Measurements from ENCODE around the gene METRN. TPM values are rescaled to one million over a fixed set of nuclear protein-coding genes. Genes with fewer than 3 reads are reported as not detected.

The METRN gene
- total and polyA plus RNA-seq, 4 experiments from 2014 or later, result 6.9 to 18.8 (median 8.0) TPM

- Mint-ChIP-seq H3K27me3 (no peaks in the 10 kb centered on the region), H3K4me3 (no peak overlapping the region), H3K4me1 (peaks cover 3 to 24% (median 7%) of the 10 kb centered on the region in 4 donors), H3K27ac (peak overlapping the region in 1 of 7 donors; percentile 17), H3K36me3 (no peaks in the 10 kb centered on the region), H3K9me3 (peaks cover 0 to 2% (median 0%) of the 10 kb centered on the region in 8 donors)
- Histone ChIP-seq H3K4me3 (ENCODE audit: low read length in 2 of 2) (no peak overlapping the region), H3K36me3 (ENCODE audit: insufficient read depth, low read length) (no peaks in the 10 kb centered on the region), H3K27me3 (ENCODE audit: insufficient read depth, low read length) (no peaks in the 10 kb centered on the region), H3K27ac (ENCODE audit: low read depth, low read length) (no peak overlapping the region), H3K9me3 (ENCODE audit: control insufficient read depth in 1 of 2, low read length in 2 of 2) (no peaks in the 10 kb centered on the region), H3K4me1 (ENCODE audit: insufficient read depth, low read length) (peaks cover 34% of the 10 kb centered on the region)
- intact Hi-C loops (cut with micrococcal nuclease), result no loop called here
- ChIA-PET CTCF (ENCODE audit: partially characterized antibody) (interaction anchor here (1.0 to 4.3 kb wide), 3 partner anchors 8 to 60 kb away, joined by 3 to 14 read pairs (median 4); no protein-coding TSS in a partner anchor), POLR2A (ENCODE audit: partially characterized antibody) (interaction anchor here (0.7 to 12.9 kb wide), 6 partner anchors 10 to 139 kb away, joined by 3 to 166 read pairs (median 9); partner anchors contain the start of genes CHTF18, METRN, RHBDL1 and RPUSD1)
- DNase-seq, result no peak
Measured at GRCh38 chr16:724188-725040, 9.5 kb downstream of the METRN start.

GRCh38 chr16:725041-725376, 10.1 kb downstream of the METRN start:
- H3K4me1 ChIP-seq (ENCODE audit: insufficient read depth, low read length), result peaks cover 28% of the 10 kb centered on the region
- peaks cover 3 to 18% (median 5%) of the 10 kb centered on the region in 4 donors for H3K4me1 Mint-ChIP-seq

GRCh38 chr16:725463-726187, 10.7 kb downstream of the METRN start:
- H3K9me3 ChIP-seq (ENCODE audit: control insufficient read depth in 1 of 2, low read length in 2 of 2), result no peaks in the 10 kb centered on the region
- POLR2A ChIA-PET (ENCODE audit: partially characterized antibody), result interaction anchor here (1.1 to 12.9 kb wide), 8 partner anchors 11 to 63 kb away, joined by 3 to 166 read pairs (median 6); partner anchors contain the start of genes CHTF18, CIAO3, METRN and RHBDL1
- Mint-ChIP-seq H3K27me3 (no peaks in the 10 kb centered on the region), H3K4me1 (peaks cover 0 to 12% (median under 1%) of the 10 kb centered on the region in 4 donors), H3K4me3 (peak overlapping the region in 3 of 8 donors; percentile 4 to 20 (median 19)), H3K9me3 (peaks cover 0 to 2% (median 0%) of the 10 kb centered on the region in 8 donors), H3K36me3 (no peaks in the 10 kb centered on the region), H3K27ac (peak overlapping the region in 2 of 7 donors; percentile 42 to 72)
- CTCF ChIA-PET (ENCODE audit: partially characterized antibody), result interaction anchor here (0.9 to 1.0 kb wide), 3 partner anchors 12 to 30 kb away, joined by 3 read pairs; no protein-coding TSS in a partner anchor
- no peaks in the 10 kb centered on the region for H3K36me3 ChIP-seq (ENCODE audit: insufficient read depth, low read length)
- no peak overlapping the region for H3K27ac ChIP-seq (ENCODE audit: low read depth, low read length)
- intact Hi-C loops (cut with micrococcal nuclease), result loop anchor here (2.0 kb wide), 1 partner anchor 15 kb away; the partner anchor contains the start of gene CIAO3
- no peak overlapping the region for H3K4me3 ChIP-seq (ENCODE audit: low read length in 2 of 2)
- H3K27me3 ChIP-seq (ENCODE audit: insufficient read depth, low read length), result no peaks in the 10 kb centered on the region
- H3K4me1 ChIP-seq (ENCODE audit: insufficient read depth, low read length), result peaks cover 22% of the 10 kb centered on the region
- no peak for DNase-seq

More at GRCh38 chr16:725041-725376, 10.1 kb downstream of the METRN start:
- Histone ChIP-seq H3K36me3 (ENCODE audit: insufficient read depth, low read length) (no peaks in the 10 kb centered on the region), H3K9me3 (ENCODE audit: control insufficient read depth in 1 of 2, low read length in 2 of 2) (no peaks in the 10 kb centered on the region), H3K27me3 (ENCODE audit: insufficient read depth, low read length) (no peaks in the 10 kb centered on the region), H3K27ac (ENCODE audit: low read depth, low read length) (no peak overlapping the region), H3K4me3 (ENCODE audit: low read length in 2 of 2) (no peak overlapping the region)
- CTCF ChIA-PET (ENCODE audit: partially characterized antibody), result interaction anchor here (0.9 to 1.0 kb wide), 3 partner anchors 12 to 59 kb away, joined by 3 to 4 read pairs (median 3); no protein-coding TSS in a partner anchor
- Mint-ChIP-seq H3K27ac (peak overlapping the region in 3 of 7 donors; percentile 48 to 82 (median 72)), H3K9me3 (peaks cover 0 to 2% (median 0%) of the 10 kb centered on the region in 8 donors), H3K27me3 (no peaks in the 10 kb centered on the region), H3K36me3 (no peaks in the 10 kb centered on the region), H3K4me3 (peak overlapping the region in 1 of 8 donors; percentile 19)
- no peak for DNase-seq
- POLR2A ChIA-PET (ENCODE audit: partially characterized antibody), result interaction anchor here (1.2 to 12.9 kb wide), 5 partner anchors 10 to 63 kb away, joined by 3 to 166 read pairs (median 15); partner anchors contain the start of genes CHTF18, METRN, RHBDL1 and RPUSD1
- intact Hi-C loops (cut with micrococcal nuclease), result no loop called here

GRCh38 chr16:726188-726437, 11.2 kb downstream of the METRN start:
- intact Hi-C loops (cut with micrococcal nuclease), result loop anchor here (2.0 kb wide), 1 partner anchor 15 kb away; the partner anchor contains the start of gene CIAO3
- POLR2A ChIA-PET (ENCODE audit: partially characterized antibody), result interaction anchor here (1.1 to 12.9 kb wide), 6 partner anchors 11 to 62 kb away, joined by 3 to 166 read pairs (median 11); partner anchors contain the start of genes CHTF18, CIAO3, METRN and RPUSD1
- CTCF ChIA-PET (ENCODE audit: partially characterized antibody), result interaction anchor here (0.9 kb wide), 2 partner anchors 12 to 30 kb away, joined by 3 read pairs; no protein-coding TSS in a partner anchor
- Mint-ChIP-seq H3K4me3 (peak overlapping the region in 3 of 8 donors; percentile 20 to 83 (median 79)), H3K4me1 (peaks cover 0 to 11% (median 0%) of the 10 kb centered on the region in 4 donors), H3K36me3 (no peaks in the 10 kb centered on the region), H3K27me3 (no peaks in the 10 kb centered on the region), H3K9me3 (peaks cover 0 to 2% (median 0%) of the 10 kb centered on the region in 8 donors), H3K27ac (peak overlapping the region in 4 of 7 donors; percentile 23 to 86 (median 57))
- H3K4me3 ChIP-seq (ENCODE audit: low read length in 2 of 2), result no peak overlapping the region
- no peak for DNase-seq
- no peaks in the 10 kb centered on the region for H3K36me3 ChIP-seq (ENCODE audit: insufficient read depth, low read length)
- peaks cover 20% of the 10 kb centered on the region for H3K4me1 ChIP-seq (ENCODE audit: insufficient read depth, low read length)
- H3K9me3 ChIP-seq (ENCODE audit: control insufficient read depth in 1 of 2, low read length in 2 of 2), result no peaks in the 10 kb centered on the region
- H3K27me3 ChIP-seq (ENCODE audit: insufficient read depth, low read length), result no peaks in the 10 kb centered on the region
- H3K27ac ChIP-seq (ENCODE audit: low read depth, low read length), result no peak overlapping the region

- H3K27ac Mint-ChIP-seq, result peak within 1 kb of the TSS in 5 of 7 donors; percentile 23 to 86 (median 42)
- CTCF ChIA-PET (ENCODE audit: partially characterized antibody), result interaction anchor here (0.9 kb wide), 1 partner anchor 13 kb away, joined by 3 read pairs; no protein-coding TSS in a partner anchor
Measured at GRCh38 chr16:726438-727290, 11.7 kb downstream of the METRN start, which contains the start of the genes CCDC78 and HAGHL. Gene CCDC78 (minus strand): TSS chr16:726443. CDS start chr16:726367, 76 bp downstream. Gene HAGHL (plus strand): TSS chr16:727106. CDS start chr16:727510, 404 bp downstream.

More at GRCh38 chr16:726438-727290, 11.7 kb downstream of the METRN start, which contains the start of the genes CCDC78 and HAGHL:
- H3K4me1 Mint-ChIP-seq, result peaks cover 0 to 11% (median 0%) of the 10 kb centered on the region in 4 donors
- Histone ChIP-seq H3K4me3 (ENCODE audit: low read length in 2 of 2) (peak within 1 kb of the TSS; percentile 61 to 70), H3K27me3 (ENCODE audit: insufficient read depth, low read length) (no peaks in the 10 kb centered on the region), H3K4me1 (ENCODE audit: insufficient read depth, low read length) (peaks cover 18% of the 10 kb centered on the region), H3K27ac (ENCODE audit: low read depth, low read length) (peak within 1 kb of the TSS; percentile 44), H3K36me3 (ENCODE audit: insufficient read depth, low read length) (no peaks in the 10 kb centered on the region), H3K9me3 (ENCODE audit: control insufficient read depth in 1 of 2, low read length in 2 of 2) (no peaks in the 10 kb centered on the region)
- no peaks in the 10 kb centered on the region for H3K27me3 Mint-ChIP-seq
- H3K4me3 Mint-ChIP-seq, result peak within 1 kb of the TSS; percentile 68 to 85 (median 77)
- intact Hi-C loops (cut with micrococcal nuclease), result loop anchor here (2.0 kb wide), 1 partner anchor 14 kb away; the partner anchor contains the start of gene CIAO3
- no peaks in the 10 kb centered on the region for H3K36me3 Mint-ChIP-seq
- H3K9me3 Mint-ChIP-seq, result peaks cover 0 to 2% (median 0%) of the 10 kb centered on the region in 8 donors
- POLR2A ChIA-PET (ENCODE audit: partially characterized antibody), result interaction anchor here (0.9 to 12.9 kb wide), 9 partner anchors 10 to 61 kb away, joined by 3 to 166 read pairs (median 4); partner anchors contain the start of genes CHTF18, CIAO3, METRN and RPUSD1
- DNase-seq, result peak; percentile 50 to 65 (median 57)
